Measurements from ENCODE around the gene CCDC138. TPM values are rescaled to one million over a fixed set of nuclear protein-coding genes. Genes with fewer than 3 reads are reported as not detected.

CCDC138 gene
- total RNA-seq, 1 experiment from 2014 or later = 16.6 TPM

DNA sequence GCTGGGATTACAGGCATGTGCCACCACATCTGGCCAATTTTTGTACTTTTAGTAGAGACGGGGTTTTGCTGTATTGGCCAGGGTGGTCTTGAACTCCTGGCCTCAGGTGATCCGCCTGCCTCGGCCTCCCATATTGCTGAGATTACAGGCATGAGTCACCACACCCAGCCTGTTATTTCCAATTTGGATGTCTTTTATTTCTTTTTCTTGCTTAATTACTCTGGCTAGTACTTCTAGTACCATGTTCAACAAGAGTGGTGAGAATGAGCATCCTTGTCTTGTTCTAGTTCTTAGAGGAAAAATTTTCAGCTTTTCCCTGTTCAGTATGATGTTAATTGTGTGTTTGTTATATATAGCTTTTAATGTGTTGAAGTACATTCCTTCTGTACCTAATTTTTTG lies 23.4 kb downstream of the CCDC138 start:
- no peaks in the 10 kb centered on the region for H3K27me3 ChIP-seq (replicated peaks)
- DNase-seq (ENCODE audit: low read depth in 1 of 2, low spot score in 2 of 2) = no peak
- H3K36me3 ChIP-seq = peaks cover 35% of the 10 kb centered on the region

GRCh38 chr2:108810993-108811957 lies 24.7 kb downstream of the CCDC138 start:
- no peak overlapping the region for H3K27ac ChIP-seq
- DNase-seq (ENCODE audit: low read depth in 1 of 2, low spot score in 2 of 2) = no peak
- H3K27me3 ChIP-seq (replicated peaks) = no peaks in the 10 kb centered on the region

More for the DNA sequence above, 23.4 kb downstream of the CCDC138 start:
- Histone ChIP-seq H3K4me3 (no peak overlapping the region), H3K9me3 (replicated peaks) (0 out of 2 replicates have a peak, but pooled peaks cover 3% of the 10 kb centered on the region), H3K27ac (no peak overlapping the region), H3K4me1 (replicated peaks) (no peaks in the 10 kb centered on the region)

GRCh38 chr2:108813732-108814131 lies 27.2 kb downstream of the CCDC138 start:
- 0 out of 2 replicates have a peak, but pooled peaks cover 3% of the 10 kb centered on the region for H3K9me3 ChIP-seq (replicated peaks)
- H3K4me1 ChIP-seq (replicated peaks) = no peaks in the 10 kb centered on the region
- no peak for DNase-seq (ENCODE audit: low read depth in 1 of 2, low spot score in 2 of 2)
- H3K27me3 ChIP-seq (replicated peaks) = no peaks in the 10 kb centered on the region
- no peak overlapping the region for H3K4me3 ChIP-seq
- H3K36me3 ChIP-seq = peaks cover 35% of the 10 kb centered on the region
- no peak overlapping the region for H3K27ac ChIP-seq

More at GRCh38 chr2:108810993-108811957, 24.7 kb downstream of the CCDC138 start:
- Histone ChIP-seq H3K9me3 (replicated peaks) (0 out of 2 replicates have a peak, but pooled peaks cover 3% of the 10 kb centered on the region), H3K4me1 (replicated peaks) (no peaks in the 10 kb centered on the region), H3K36me3 (peaks cover 29% of the 10 kb centered on the region), H3K4me3 (no peak overlapping the region)

- DNase-seq (ENCODE audit: low read depth in 1 of 2, low spot score in 2 of 2) = no peak
- H3K27me3 ChIP-seq (replicated peaks) = no peaks in the 10 kb centered on the region
- H3K36me3 ChIP-seq = peaks cover 42% of the 10 kb centered on the region
- peaks cover 12% of the 10 kb centered on the region for H3K9me3 ChIP-seq (replicated peaks)
- H3K27ac ChIP-seq = no peak overlapping the region
- H3K4me1 ChIP-seq (replicated peaks) = no peaks in the 10 kb centered on the region
- no peak overlapping the region for H3K4me3 ChIP-seq
Observed at GRCh38 chr2:108820482-108820881, 33.9 kb downstream of the CCDC138 start.

GRCh38 chr2:108823286-108823685 lies 36.7 kb downstream of the CCDC138 start:
- no peak for DNase-seq (ENCODE audit: low read depth in 1 of 2, low spot score in 2 of 2)
- Histone ChIP-seq H3K4me1 (replicated peaks) (no peaks in the 10 kb centered on the region), H3K27me3 (replicated peaks) (no peaks in the 10 kb centered on the region), H3K9me3 (replicated peaks) (peaks cover 12% of the 10 kb centered on the region), H3K4me3 (no peak overlapping the region), H3K27ac (no peak overlapping the region), H3K36me3 (peaks cover 24% of the 10 kb centered on the region)

- no peaks in the 10 kb centered on the region for H3K4me1 ChIP-seq (replicated peaks)
- H3K27ac ChIP-seq = no peak overlapping the region
- H3K36me3 ChIP-seq = peaks cover 14% of the 10 kb centered on the region
- no peak for DNase-seq (ENCODE audit: low read depth in 1 of 2, low spot score in 2 of 2)
- no peaks in the 10 kb centered on the region for H3K27me3 ChIP-seq (replicated peaks)
- peaks cover 8% of the 10 kb centered on the region for H3K9me3 ChIP-seq (replicated peaks)
- no peak overlapping the region for H3K4me3 ChIP-seq
Observed at GRCh38 chr2:108824316-108825070, 37.9 kb downstream of the CCDC138 start.

DNA sequence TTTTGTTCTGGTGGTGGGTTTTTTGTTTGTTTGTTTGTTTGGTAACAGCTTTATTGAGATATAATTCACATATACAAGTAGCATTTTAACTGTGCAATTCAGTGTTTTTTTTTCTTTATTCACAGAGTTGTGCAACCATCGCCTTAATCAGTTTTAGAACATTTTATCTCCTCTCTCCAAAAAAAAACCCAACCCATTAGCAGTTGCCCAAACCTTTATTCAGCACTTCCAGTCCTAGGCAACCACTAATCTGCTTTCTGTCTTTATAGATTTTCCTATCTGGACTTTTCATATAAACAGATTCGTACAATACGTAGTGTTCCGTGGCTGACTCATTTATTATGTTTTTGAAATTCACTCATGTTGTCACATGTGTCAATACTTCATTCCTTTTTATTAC lies 38.7 kb downstream of the CCDC138 start:
- Histone ChIP-seq H3K4me1 (replicated peaks) (no peaks in the 10 kb centered on the region), H3K9me3 (replicated peaks) (peaks cover under 1% of the 10 kb centered on the region), H3K27ac (no peak overlapping the region), H3K4me3 (no peak overlapping the region), H3K27me3 (replicated peaks) (no peaks in the 10 kb centered on the region), H3K36me3 (peaks cover 7% of the 10 kb centered on the region)
- no peak for DNase-seq (ENCODE audit: low read depth in 1 of 2, low spot score in 2 of 2)

GRCh38 chr2:108825736-108826135 lies 39.2 kb downstream of the CCDC138 start:
- H3K4me3 ChIP-seq = no peak overlapping the region
- H3K4me1 ChIP-seq (replicated peaks) = no peaks in the 10 kb centered on the region
- no peaks in the 10 kb centered on the region for H3K9me3 ChIP-seq (replicated peaks)
- no peaks in the 10 kb centered on the region for H3K27me3 ChIP-seq (replicated peaks)
- H3K36me3 ChIP-seq = peaks cover 5% of the 10 kb centered on the region; the same call in 1 of the 2 replicates
- no peak for DNase-seq (ENCODE audit: low read depth in 1 of 2, low spot score in 2 of 2)
- H3K27ac ChIP-seq = no peak overlapping the region

- DNase-seq (ENCODE audit: low read depth in 1 of 2, low spot score in 2 of 2) = no peak
- Histone ChIP-seq H3K9me3 (replicated peaks) (no peaks in the 10 kb centered on the region), H3K27me3 (replicated peaks) (no peaks in the 10 kb centered on the region; the same call in 1 of the 2 replicates), H3K4me3 (no peak overlapping the region), H3K4me1 (replicated peaks) (peaks cover 5% of the 10 kb centered on the region; the same call in 1 of the 2 replicates), H3K36me3 (no peaks in the 10 kb centered on the region; the same call in 1 of the 2 replicates), H3K27ac (no peak overlapping the region)
Observed at GRCh38 chr2:108829578-108830310, 43.2 kb downstream of the CCDC138 start.

DNA sequence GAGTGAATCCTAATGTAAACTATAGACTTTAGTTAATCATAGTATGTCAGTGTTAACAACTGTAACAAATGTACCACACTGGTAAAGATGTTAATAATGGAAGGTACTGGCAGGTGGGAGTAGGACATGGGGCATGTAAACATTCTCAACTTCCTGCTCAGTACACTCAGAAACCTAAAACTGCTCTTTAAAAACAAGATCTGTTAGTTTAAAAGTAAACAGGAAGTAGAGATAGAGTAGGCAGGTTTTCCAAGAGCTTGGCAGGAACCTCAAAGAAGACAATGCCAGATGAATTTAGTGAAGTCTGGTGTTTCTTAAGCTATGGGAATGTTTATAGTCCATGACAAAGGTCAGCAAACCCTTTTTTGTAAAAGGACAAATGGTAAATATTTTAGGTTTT lies 46.6 kb downstream of the CCDC138 start:
- DNase-seq (ENCODE audit: low read depth in 1 of 2, low spot score in 2 of 2) = peak in 1 of 2 experiments; percentile 16
- no peaks in the 10 kb centered on the region; the same call in 1 of the 2 replicates for H3K27me3 ChIP-seq (replicated peaks)
- peaks cover 5% of the 10 kb centered on the region; the same call in 1 of the 2 replicates for H3K4me1 ChIP-seq (replicated peaks)
- H3K36me3 ChIP-seq = no peaks in the 10 kb centered on the region; the same call in 1 of the 2 replicates
- peaks cover 4% of the 10 kb centered on the region; the same call in 1 of the 2 replicates for H3K9me3 ChIP-seq (replicated peaks)
- H3K4me3 ChIP-seq = no peak overlapping the region
- no peak overlapping the region for H3K27ac ChIP-seq

- Histone ChIP-seq H3K4me3 (no peak overlapping the region), H3K27ac (no peak overlapping the region), H3K9me3 (replicated peaks) (peaks cover 4% of the 10 kb centered on the region; the same call in 1 of the 2 replicates), H3K36me3 (no peaks in the 10 kb centered on the region; the same call in 1 of the 2 replicates), H3K4me1 (replicated peaks) (peaks cover 5% of the 10 kb centered on the region; the same call in 1 of the 2 replicates), H3K27me3 (replicated peaks) (no peaks in the 10 kb centered on the region; the same call in 1 of the 2 replicates)
- DNase-seq (ENCODE audit: low read depth in 1 of 2, low spot score in 2 of 2) = no peak
Observed at GRCh38 chr2:108834620-108835019, 48.0 kb downstream of the CCDC138 start.

DNA sequence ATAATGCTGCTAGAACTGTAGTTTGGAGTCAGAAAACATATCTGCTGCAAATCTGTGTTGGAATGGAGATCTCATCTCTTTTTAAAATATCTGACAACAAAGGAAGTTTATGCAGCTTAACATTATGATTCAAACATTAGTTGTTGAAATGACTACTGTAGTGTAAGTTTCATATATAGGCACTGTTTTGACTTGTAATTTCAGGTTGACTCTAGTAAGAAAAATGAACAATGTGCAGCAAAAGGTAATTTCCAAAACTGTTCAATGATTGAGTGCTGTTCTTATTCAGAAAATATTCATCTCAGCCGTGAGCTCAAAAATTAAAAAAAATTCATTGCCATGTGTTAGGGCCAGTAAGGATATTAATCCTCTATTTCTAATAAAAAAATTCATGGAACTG lies 48.5 kb downstream of the CCDC138 start:
- no peak overlapping the region for H3K4me3 ChIP-seq
- H3K36me3 ChIP-seq = no peaks in the 10 kb centered on the region; the same call in 1 of the 2 replicates
- no peak for DNase-seq (ENCODE audit: low read depth in 1 of 2, low spot score in 2 of 2)

DNA sequence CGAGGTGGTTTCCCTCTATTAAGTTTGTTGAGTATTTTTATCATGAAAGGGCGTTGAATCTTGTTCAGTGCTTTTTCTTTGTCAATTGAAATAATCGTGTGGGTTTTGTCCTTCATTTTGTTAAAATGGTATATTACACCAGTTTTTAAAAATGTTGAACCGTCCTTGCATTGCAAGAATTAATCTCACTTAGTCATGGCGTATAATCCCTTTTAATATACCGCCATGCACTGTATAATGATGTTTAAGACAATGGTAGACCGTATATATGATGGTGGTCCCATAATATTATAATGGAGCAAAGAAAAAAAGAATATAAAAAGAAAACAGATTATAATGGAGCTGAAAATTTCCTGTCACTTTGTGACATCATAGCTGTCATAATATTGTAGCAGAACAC lies 50.6 kb downstream of the CCDC138 start:
- peaks cover 4% of the 10 kb centered on the region for H3K9me3 ChIP-seq (replicated peaks)
- H3K36me3 ChIP-seq = no peaks in the 10 kb centered on the region; the same call in 1 of the 2 replicates
- peaks cover 5% of the 10 kb centered on the region; the same call in 1 of the 2 replicates for H3K4me1 ChIP-seq (replicated peaks)
- DNase-seq (ENCODE audit: low read depth in 1 of 2, low spot score in 2 of 2) = no peak
- H3K4me3 ChIP-seq = no peak overlapping the region
- H3K27me3 ChIP-seq (replicated peaks) = no peaks in the 10 kb centered on the region; the same call in 1 of the 2 replicates
- H3K27ac ChIP-seq = no peak overlapping the region

More for the DNA sequence above, 48.5 kb downstream of the CCDC138 start:
- H3K4me1 ChIP-seq (replicated peaks) = peaks cover 5% of the 10 kb centered on the region; the same call in 1 of the 2 replicates
- no peak overlapping the region for H3K27ac ChIP-seq
- H3K27me3 ChIP-seq (replicated peaks) = no peaks in the 10 kb centered on the region; the same call in 1 of the 2 replicates
- H3K9me3 ChIP-seq (replicated peaks) = peaks cover 4% of the 10 kb centered on the region; the same call in 1 of the 2 replicates

Measured in SJSA1 (cell line).